Measurements from ENCODE around the gene LACC1. TPM values are rescaled to one million over a fixed set of nuclear protein-coding genes. Genes with fewer than 3 reads are reported as not detected.
A peak's percentile ranks its signal among the peaks of the same experiment; 100 is the strongest.

The LACC1 gene
- total and polyA plus RNA-seq, 2 of the 13 experiments (the other 11 are each of a cell fraction or from before 2014, with no cell fraction given) = 0.92 to 1.7 TPM

DNA sequence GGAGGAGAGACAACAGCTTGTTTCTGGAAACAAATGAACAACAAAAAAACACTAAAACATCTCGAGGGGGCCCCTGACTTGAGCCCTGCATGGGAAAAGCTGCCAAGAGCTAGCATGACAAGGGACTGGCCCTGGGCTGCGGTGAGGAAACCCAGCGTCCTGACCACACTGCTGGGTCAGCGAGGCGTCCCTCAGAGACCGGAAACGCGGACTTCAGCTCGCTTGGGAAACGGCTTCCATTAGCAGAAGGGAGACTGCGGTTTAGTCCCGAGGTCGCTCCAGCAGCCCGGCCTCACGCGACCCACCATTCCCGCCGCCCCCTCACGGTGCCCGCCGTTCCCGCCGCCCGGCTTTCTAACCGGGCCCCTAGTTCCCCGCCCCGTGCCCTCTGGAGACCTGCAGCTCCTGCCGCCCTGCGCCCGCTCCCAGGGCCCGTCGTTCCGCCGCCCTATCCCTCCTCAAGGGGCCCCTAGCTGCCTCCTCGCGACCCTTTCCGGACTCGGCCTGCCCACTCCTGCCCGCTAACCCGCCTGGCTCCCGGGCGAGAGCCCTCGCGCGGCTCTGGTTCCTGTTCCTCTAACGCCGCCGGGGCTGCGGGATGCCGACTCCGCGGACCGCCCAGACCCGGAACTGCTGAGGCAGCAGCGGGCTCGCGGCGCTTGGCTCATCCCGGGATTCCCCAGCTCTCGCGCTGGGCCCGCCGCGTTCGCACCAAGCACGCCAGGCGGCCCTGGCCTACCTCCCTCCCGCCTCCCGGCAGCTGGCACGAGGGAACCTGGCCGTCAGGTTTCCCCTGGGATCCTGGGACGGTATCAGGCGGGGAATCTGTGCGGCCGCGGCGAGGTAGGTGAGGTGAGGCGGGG is 581 bp upstream of the LACC1 start, which contains the start of gene CCDC122 (continued):
- TF ChIP-seq, protein P1, sequence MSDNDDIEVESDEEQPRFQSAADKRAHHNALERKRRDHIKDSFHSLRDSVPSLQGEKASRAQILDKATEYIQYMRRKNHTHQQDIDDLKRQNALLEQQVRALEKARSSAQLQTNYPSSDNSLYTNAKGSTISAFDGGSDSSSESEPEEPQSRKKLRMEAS (IDR thresholded peaks at IDR 0.05) = peak; percentile 98
- peak; percentile 73; the same call in 1 of the 2 replicates for TF ChIP-seq ERF (CRISPR knock-in tag; IDR thresholded peaks at IDR 0.05)
- TF ChIP-seq NCOA2 (CRISPR knock-in tag; IDR thresholded peaks at IDR 0.05) = no peak
- TF ChIP-seq TBP (CRISPR knock-in tag; IDR thresholded peaks at IDR 0.05) = no peak
- TF ChIP-seq ZSCAN20 (CRISPR knock-in tag; IDR thresholded peaks at IDR 0.05; ENCODE audit: borderline replicate concordance) = no peak
- TF ChIP-seq MATR3 (CRISPR knock-in tag; IDR thresholded peaks at IDR 0.05) = no peak
- 0 out of 2 replicates have a peak, but pooled peaks have one; percentile 71 for TF ChIP-seq ZNF446 (CRISPR knock-in tag; IDR thresholded peaks at IDR 0.05)
- TF ChIP-seq, protein P2, sequence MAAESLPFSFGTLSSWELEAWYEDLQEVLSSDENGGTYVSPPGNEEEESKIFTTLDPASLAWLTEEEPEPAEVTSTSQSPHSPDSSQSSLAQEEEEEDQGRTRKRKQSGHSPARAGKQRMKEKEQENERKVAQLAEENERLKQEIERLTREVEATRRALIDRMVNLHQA (CRISPR knock-in tag; IDR thresholded peaks at IDR 0.05) = no peak
- TF ChIP-seq ADNP (CRISPR knock-in tag; IDR thresholded peaks at IDR 0.05) = no peak
- TF ChIP-seq IRX3 (CRISPR knock-in tag; IDR thresholded peaks at IDR 0.05; ENCODE audit: borderline replicate concordance, low read depth) = peak; percentile 89; the same call in 1 of the 2 replicates
- no peak for TF ChIP-seq SAFB2 (CRISPR knock-in tag; IDR thresholded peaks at IDR 0.05; ENCODE audit: borderline replicate concordance, low read depth)
- no peak for TF ChIP-seq EHMT2 (IDR thresholded peaks at IDR 0.05; ENCODE audit: borderline replicate concordance, low read depth, low read length)
- peak; percentile 81; the same call in 1 of the 2 replicates for TF ChIP-seq DMAP1 (CRISPR knock-in tag; IDR thresholded peaks at IDR 0.05)
- TF ChIP-seq, protein P3, sequence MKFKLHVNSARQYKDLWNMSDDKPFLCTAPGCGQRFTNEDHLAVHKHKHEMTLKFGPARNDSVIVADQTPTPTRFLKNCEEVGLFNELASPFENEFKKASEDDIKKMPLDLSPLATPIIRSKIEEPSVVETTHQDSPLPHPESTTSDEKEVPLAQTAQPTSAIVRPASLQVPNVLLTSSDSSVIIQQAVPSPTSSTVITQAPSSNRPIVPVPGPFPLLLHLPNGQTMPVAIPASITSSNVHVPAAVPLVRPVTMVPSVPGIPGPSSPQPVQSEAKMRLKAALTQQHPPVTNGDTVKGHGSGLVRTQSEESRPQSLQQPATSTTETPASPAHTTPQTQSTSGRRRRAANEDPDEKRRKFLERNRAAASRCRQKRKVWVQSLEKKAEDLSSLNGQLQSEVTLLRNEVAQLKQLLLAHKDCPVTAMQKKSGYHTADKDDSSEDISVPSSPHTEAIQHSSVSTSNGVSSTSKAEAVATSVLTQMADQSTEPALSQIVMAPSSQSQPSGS (CRISPR knock-in tag; IDR thresholded peaks at IDR 0.05) = peak; percentile 34; the same call in 1 of the 2 replicates
- 0 out of 2 replicates have a peak, but pooled peaks have one; percentile 14 for TF ChIP-seq GABPA (IDR thresholded peaks at IDR 0.05; ENCODE audit: low read depth, low read length)
- peak; percentile 53; the same call in 1 of the 2 replicates for TF ChIP-seq GABPA (CRISPR knock-in tag; IDR thresholded peaks at IDR 0.05; ENCODE audit: low read depth)
- TF ChIP-seq AGO2 (optimal IDR thresholded peaks at IDR 0.05; ENCODE audit: low read depth, low read length) = peak; percentile 82
- TF ChIP-seq ZNF547 (CRISPR knock-in tag; IDR thresholded peaks at IDR 0.05) = peak; percentile 96
- 0 out of 2 replicates have a peak, but pooled peaks have one; percentile 31 for TF ChIP-seq ZNF230 (CRISPR knock-in tag; IDR thresholded peaks at IDR 0.05)
- TF ChIP-seq ZBTB8A (CRISPR knock-in tag; IDR thresholded peaks at IDR 0.05; ENCODE audit: borderline replicate concordance, low read depth) = no peak
- no peak for TF ChIP-seq SIN3A (IDR thresholded peaks at IDR 0.05; ENCODE audit: borderline replicate concordance, low read depth, low read length)
- no peak for TF ChIP-seq FOSL2 (CRISPR knock-in tag; IDR thresholded peaks at IDR 0.05)
- TF ChIP-seq, protein P4, sequence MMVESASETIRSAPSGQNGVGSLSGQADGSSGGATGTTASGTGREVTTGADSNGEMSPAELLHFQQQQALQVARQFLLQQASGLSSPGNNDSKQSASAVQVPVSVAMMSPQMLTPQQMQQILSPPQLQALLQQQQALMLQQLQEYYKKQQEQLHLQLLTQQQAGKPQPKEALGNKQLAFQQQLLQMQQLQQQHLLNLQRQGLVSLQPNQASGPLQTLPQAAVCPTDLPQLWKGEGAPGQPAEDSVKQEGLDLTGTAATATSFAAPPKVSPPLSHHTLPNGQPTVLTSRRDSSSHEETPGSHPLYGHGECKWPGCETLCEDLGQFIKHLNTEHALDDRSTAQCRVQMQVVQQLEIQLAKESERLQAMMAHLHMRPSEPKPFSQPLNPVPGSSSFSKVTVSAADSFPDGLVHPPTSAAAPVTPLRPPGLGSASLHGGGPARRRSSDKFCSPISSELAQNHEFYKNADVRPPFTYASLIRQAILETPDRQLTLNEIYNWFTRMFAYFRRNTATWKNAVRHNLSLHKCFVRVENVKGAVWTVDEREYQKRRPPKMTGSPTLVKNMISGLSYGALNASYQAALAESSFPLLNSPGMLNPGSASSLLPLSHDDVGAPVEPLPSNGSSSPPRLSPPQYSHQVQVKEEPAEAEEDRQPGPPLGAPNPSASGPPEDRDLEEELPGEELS (CRISPR knock-in tag; IDR thresholded peaks at IDR 0.05) = no peak
- TF ChIP-seq TMF1 (CRISPR knock-in tag; IDR thresholded peaks at IDR 0.05; ENCODE audit: low read depth) = peak; percentile 90; the same call in 1 of the 2 replicates

Measured in HepG2 (cell line).